NCI-H446 treated with DMSO at 0.1 percent for 48 hours (cell line): ENCODE results near the gene FRMD4A.

ENCODE experiments used
- DNase-seq: peaks from one replicate; lab custom pipeline; 2025; lab: John Stamatoyannopoulos, UW

FRMD4A gene

GRCh38 chr10:13816195-13816925, 514.4 kb downstream of the FRMD4A start:
- peak; percentile 91 for DNase-seq

DNA sequence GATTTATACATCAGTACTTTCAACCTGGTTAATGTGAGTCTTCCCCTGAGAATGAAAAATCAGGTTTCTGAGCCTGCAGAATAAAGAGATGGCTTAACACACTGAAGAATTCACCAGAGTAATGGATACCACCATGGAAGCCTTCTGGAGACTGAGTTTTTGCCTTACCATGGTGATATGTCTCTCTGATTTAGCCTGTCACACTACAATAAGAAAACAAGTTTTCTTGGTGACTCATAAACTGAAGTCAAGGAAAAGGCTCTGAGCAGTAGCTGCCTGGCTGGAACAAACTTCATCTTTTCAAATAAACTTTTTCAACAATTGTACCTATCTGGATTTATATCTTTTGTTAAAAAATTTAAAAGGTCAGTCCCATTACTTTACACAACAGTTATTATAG, 515.0 kb downstream of the FRMD4A start:
- DNase-seq, result no peak

DNA sequence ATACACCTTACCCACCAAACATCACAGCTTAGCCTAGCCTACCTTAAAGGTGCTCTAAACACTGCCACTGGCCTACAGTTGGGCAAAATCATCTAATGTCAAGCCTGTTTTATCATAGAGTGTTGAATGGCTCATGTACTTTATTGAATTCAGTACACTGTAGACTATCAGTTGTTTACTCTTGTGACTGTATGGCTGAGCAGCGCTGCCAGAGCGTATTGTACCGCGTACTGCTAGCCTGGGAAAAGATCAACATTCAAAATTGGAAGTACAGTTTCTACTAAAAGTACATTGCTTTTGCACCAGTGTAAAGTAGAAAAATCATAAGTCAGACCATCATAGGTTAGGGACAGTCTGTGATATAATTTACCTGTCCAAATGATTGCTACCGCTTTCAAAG, 517.2 kb downstream of the FRMD4A start:
- DNase-seq, result no peak

DNA sequence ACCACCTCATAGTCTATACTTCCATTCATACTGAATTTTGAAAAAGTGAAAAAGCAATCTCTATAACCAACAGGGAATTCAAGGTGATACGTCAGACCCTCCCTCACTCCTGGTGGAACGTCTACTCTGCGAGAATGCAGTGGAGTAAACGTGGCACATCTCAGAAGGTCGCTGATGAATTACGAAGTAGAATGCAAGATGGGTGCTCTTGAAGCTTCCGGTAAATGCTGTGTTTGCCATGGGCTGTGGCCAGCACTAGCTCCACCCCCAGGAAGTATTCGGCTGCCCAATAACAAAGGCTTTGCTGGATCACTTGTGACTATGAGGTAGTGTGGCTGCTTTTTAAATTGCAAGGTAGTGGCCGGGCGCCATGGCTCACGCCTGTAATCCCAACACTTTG, 517.9 kb downstream of the FRMD4A start:
- no peak for DNase-seq

GRCh38 chr10:13810568-13810967, 520.2 kb downstream of the FRMD4A start:
- DNase-seq, result no peak

GRCh38 chr10:13809427-13809826, 521.3 kb downstream of the FRMD4A start:
- DNase-seq, result no peak

DNA sequence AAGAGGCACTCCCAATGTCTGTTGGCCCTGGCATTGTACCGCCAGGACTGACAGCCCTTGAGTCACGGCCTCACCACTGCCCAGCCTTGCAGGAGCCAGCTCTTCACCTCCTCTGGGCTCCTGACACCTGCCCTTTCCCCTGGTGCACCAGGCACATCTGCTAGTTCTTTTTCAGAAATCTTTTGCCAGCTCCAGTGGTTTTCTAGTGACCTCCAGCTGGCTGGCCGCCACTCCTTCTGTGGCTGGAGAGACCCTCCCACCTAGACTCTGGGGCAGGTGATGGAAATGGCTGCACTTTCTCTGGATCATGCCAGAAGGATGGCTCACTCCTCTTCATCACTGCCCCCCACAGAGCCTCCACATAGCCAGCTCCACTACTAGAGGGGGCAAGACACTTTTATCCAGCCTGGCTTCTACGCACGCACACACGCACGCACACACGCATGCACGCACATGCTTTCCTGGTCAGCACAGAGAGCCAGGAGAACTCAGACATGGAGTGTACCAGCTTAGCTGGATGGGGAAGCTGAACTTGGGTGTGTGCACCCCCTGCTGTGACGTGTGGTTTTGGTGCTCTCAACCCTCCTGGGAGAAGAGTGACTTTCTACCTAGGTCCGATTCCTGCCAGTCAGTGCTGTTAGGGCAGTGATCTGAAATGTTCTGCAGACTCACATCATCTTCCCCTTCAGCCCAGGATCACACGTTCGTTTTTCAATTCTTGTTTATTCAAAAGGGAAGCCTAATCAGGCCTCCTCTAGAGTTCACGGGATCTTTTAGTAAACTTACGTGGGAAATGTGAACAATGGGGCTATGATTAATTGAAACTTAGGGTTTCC, 522.0 kb downstream of the FRMD4A start:
- DNase-seq, result no peak

GRCh38 chr10:13806419-13806818, 524.3 kb downstream of the FRMD4A start:
- no peak for DNase-seq

DNA sequence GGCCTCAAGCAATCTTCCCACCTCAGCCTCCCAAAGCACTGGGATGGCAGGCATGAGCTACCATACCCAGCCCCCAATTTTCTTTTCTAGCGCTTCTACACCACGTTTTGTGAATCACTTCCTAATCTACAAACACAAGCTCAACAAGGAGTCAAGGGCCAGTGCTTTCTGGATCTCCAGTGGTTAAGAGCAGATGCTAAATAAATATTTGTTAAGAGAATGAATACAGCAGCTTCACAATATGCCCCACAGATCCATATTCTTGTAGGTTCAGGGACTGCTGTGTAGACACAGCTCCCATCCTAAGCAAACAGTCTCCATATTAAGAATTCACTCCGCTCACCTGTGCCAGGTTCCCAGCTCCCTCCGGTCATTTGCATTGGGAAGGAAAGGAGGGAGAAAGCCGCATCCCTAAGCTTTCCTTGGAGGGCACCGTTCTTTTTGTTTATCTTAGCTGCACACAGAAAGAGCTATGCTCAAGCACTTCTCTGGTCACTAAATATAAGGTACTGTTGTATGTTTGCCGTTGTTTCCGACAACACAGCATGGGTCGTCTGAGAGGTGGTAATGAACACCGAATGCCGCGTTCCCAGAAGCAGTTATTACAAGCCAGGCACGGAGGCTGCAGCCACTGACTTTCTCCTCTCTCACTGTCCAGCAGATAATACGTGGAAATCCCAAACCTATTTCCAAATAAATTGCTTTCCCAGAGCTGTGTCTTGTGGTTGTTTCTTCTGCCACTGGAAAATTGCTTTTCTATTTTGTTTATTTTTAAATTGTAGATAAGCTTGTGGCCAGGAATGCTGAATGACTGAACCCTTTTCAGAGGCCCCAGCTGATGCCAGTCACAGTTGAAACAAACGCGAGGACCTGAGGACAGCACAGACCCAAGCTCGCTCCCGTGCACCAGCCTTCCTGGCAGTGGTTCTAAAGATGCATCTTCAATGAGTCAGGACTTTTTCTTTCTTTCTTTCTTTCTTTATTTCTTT, 526.9 kb downstream of the FRMD4A start:
- DNase-seq, result no peak

DNA sequence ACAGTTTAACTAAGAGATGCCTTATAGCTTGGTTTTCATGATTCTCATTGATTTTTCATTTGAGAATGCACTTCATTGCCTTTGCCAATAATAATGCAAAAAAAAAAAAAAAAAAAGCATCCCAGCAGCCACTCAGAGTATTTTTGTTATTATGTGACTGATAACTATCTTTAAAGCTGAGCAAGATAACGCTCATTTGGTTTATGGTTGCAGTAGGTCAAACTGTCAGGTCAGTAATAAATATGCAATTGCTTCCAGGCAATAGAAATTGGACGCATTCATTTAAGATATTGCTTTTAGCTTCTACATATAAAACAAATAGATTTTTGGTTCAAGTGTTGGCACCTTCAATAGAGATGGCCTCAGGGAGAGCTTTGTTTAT, 528.8 kb downstream of the FRMD4A start:
- DNase-seq, result no peak

GRCh38 chr10:13801156-13801906, 529.4 kb downstream of the FRMD4A start:
- no peak for DNase-seq

DNA sequence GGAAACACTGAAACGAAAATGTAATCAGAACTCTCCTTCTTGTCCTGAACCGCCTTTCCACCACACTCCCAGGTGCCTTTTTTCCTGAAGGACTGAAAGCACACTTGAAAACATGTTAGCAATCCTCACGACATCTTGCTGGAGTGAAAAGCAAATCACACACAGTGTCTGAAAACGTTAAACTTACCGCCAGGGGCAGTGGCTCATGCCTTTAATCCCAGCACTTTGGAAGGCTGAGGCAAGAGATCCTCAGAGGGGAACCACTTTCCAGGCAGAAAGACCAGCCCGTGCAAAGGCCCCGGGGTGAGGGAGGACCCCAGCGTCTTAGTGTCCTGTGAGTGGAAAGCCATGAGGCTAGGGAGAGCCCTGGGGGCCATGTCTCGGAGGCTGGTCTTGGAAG, 533.6 kb downstream of the FRMD4A start:
- DNase-seq, result no peak

- DNase-seq, result no peak
Observed at GRCh38 chr10:13795653-13796555, 534.8 kb downstream of the FRMD4A start.

DNA sequence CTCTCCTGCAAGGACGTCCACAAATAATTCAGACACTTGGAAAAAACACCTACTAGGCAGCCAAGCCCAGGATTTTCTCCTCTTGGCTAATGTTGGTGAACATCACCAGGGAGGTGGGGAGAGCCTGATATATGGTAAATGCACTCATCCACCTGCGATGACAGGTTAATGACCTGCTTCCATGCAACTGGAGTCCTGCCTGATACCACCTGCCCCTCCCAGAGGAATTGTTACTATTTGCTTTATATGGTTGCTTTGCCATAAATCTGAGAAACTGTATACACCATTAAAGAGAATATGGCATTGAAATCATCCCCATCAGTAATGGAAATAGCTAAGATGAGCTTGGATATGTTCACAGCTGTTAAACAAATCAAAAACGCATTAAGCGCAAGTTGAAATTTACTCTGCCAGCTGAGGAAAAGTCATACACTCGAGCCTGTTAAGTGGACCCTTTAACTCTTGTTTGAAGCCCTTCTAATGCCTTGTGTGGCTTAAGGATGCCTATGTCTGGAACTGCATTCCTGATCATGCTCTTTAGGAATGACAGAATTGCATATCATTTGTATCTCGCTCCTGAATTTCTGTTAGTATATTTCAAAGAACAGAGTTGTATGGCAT, 535.6 kb downstream of the FRMD4A start:
- no peak for DNase-seq

- no peak for DNase-seq
Observed at GRCh38 chr10:13792006-13792405, 538.7 kb downstream of the FRMD4A start.

DNA sequence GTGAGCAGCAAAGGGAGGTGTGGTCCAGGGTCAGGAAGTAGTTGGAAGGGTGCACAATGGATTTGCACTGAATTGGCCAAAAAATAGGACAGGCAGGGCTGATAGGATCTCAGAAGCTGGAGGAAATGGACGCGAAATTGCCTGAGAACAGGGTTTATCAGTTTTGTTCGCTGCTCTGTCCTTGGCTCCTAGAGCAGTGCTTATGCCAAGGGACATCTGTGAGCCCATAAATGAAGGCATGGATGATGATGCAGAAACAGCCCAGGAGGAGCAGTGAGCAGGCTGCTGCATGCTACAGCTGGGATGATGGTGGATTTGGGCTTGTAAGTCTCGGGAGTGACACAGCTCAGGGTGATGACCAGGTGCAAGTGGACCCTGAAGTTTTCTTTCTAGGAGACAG, 539.2 kb downstream of the FRMD4A start:
- no peak for DNase-seq

DNA sequence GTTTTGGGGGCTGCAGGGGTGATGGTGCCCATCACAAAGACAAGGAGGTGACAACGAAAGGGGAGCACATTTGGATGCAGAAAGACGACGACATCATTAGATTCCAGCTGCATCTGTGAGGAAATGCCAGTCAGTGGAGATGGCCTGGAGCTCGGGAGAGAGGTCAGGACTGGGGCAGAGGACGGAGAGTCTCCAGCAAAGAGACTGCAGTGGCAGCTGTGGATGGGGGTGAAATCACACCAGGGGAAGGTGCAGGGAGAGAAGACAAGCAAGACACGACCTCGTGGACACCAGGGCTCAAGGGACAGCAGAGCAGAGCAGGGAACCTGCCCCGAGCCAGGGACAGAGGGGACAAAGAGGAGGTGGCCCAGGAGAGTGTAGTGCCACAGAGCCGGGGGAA, 540.5 kb downstream of the FRMD4A start:
- DNase-seq, result no peak

DNA sequence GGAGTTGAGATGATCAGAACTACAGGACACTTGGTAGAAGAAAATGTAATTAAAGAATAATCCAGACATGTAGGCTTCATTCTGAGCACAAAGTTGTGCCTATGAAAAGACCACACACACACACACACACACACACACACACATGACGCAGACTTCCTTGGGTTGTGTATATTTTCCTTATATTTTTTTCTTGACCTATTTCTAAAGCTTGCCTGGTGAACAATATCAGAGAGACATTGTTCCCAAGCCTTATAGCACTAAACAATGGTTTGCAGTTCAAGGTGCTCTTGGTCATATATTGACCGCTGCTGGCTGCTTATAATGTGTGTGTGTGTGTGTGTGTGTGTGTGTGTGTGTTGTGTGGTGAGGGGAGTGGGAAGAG, 541.3 kb downstream of the FRMD4A start:
- DNase-seq, result no peak

DNA sequence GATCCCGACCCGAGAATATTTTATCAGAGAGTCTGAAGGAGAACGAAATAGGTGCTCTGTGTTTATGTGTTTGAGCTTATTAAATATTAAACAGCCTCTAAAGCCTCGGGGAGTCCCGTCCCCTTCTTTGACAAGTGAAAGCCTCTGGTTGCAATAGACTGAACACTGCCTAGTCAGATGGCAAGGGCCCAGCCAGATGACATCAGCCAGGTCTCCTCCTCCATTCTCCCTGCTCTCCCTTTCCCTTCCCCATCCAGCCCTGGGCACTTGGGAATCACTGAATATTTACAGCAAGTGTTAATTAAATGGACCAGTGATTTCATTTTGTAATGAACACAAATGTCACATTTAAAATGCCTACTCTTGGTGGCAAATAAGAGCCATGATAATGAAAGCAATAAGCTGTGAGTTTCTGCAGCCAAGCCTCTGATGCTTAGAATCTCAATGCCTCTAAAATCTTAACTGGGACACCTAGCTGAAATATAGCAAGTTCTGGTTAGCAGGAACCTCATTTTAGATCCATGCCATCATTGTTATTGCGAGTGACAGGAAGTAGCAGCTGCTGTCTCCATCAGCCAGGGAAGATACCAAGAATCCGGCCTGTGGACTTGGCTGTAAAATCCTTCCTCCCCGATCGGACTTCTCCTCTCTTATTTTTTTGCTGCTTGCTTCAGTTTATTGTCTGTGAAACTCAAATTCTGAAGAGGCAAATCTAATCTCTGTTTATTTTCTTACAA, 541.8 kb downstream of the FRMD4A start:
- DNase-seq, result no peak

DNA sequence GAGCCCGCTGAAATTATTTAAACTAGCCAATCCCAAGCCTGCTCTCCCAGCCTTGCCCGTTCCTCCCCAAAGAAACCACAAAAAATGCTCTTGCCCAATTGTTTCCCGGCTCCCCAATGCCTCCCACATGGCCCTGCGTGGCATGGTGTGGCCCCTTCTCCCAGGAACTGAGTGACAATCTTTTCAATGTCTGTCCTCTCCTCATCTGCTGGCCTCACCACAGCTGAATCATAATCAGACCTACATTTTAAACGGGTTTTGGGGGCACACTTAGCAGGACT, 542.5 kb downstream of the FRMD4A start:
- no peak for DNase-seq
